Neural crest cell (in vitro differentiated cells): ENCODE measurements around the gene LBX2. TPM values are rescaled to one million over a fixed set of nuclear protein-coding genes. Genes with fewer than 3 reads are reported as not detected.
A peak's percentile ranks its signal among the peaks of the same experiment; 100 is the strongest.

Source experiments
- DNase-seq: peaks from one replicate; pipeline ENCODE4 v3.0.0; 2021; ENCODE audit warnings: low read depth, mixed read lengths, low spot score
- H3K27ac Mint-ChIP-seq: one replicate; pipeline ENCODE4 v1.8.0; 2021; ENCODE audit warnings: mild to moderate bottlenecking, mixed read lengths; ENCODE audit not compliant: unreplicated experiment
- H3K27me3 Mint-ChIP-seq: 2 replicates; pipeline ENCODE4 v1.8.0; 2021; ENCODE audit warnings: low read depth, mild to moderate bottlenecking, mixed read lengths
- H3K36me3 Mint-ChIP-seq: 2 replicates; pipeline ENCODE4 v1.8.0; 2021; ENCODE audit warnings: low read depth, mild to moderate bottlenecking, mixed read lengths
- H3K4me1 Mint-ChIP-seq: 2 replicates; pipeline ENCODE4 v1.8.0; 2021; ENCODE audit warnings: mixed read lengths
- H3K4me3 Mint-ChIP-seq: one replicate; pipeline ENCODE4 v1.8.0; 2021; ENCODE audit warnings: mild to moderate bottlenecking, mixed read lengths
- H3K9me3 Mint-ChIP-seq: 2 replicates; pipeline ENCODE4 v1.8.0; 2021; ENCODE audit warnings: mixed read lengths
- CTCF ChIP-seq: fragments of 200-600 bp; sonication (generic); conservative IDR thresholded peaks from 2 replicates; pipeline ENCODE4 v1.5.0; 2021; ENCODE audit warnings: antibody characterized with exemption, mild to moderate bottlenecking
- total RNA-seq: library from RNA; stranded (reverse); gene quantifications from 2 replicates; pipeline ENCODE4 v1.2.1, GENCODE V29; 2021

The LBX2 gene
- total RNA-seq, 1 donor from 2014 or later: 0.28 TPM

GRCh38 chr2:74457549-74458131, 41.8 kb downstream of the LBX2 start:
- Mint-ChIP-seq H3K36me3 (peaks cover 5% of the 10 kb centered on the region), H3K27ac (peak overlapping the region; percentile 73), H3K4me3 (peak overlapping the region; percentile 94), H3K9me3 (no peaks in the 10 kb centered on the region), H3K4me1 (peaks cover 46% of the 10 kb centered on the region), H3K27me3 (peaks cover 9% of the 10 kb centered on the region)
- TF ChIP-seq CTCF: no peak
- DNase-seq: peak; percentile 47

- no peak for DNase-seq
- Mint-ChIP-seq H3K36me3 (peaks cover 3% of the 10 kb centered on the region), H3K9me3 (no peaks in the 10 kb centered on the region), H3K4me1 (peaks cover 46% of the 10 kb centered on the region), H3K27me3 (peaks cover 9% of the 10 kb centered on the region), H3K27ac (no peak overlapping the region), H3K4me3 (peak overlapping the region; percentile 94)
- TF ChIP-seq CTCF: no peak
These were observed 42.3 kb downstream of the LBX2 start for GRCh38 chr2:74457129-74457548.

GRCh38 chr2:74454654-74455511, 44.5 kb downstream of the LBX2 start, which contains the start of gene INO80B:
TSS of gene INO80B (plus strand) at chr2:74455087. CDS start at chr2:74455117, 30 bp downstream.
- Mint-ChIP-seq H3K9me3 (no peaks in the 10 kb centered on the region), H3K27me3 (peaks cover 11% of the 10 kb centered on the region), H3K36me3 (no peaks in the 10 kb centered on the region), H3K4me1 (peaks cover 44% of the 10 kb centered on the region), H3K27ac (peak within 1 kb of the TSS; percentile 90), H3K4me3 (peak within 1 kb of the TSS; percentile 94)
- peak; percentile 97 for DNase-seq
- TF ChIP-seq CTCF: peak; percentile 11

GRCh38 chr2:74450570-74451190, 48.7 kb downstream of the LBX2 start:
- Mint-ChIP-seq H3K27me3 (peaks cover 12% of the 10 kb centered on the region), H3K36me3 (no peaks in the 10 kb centered on the region), H3K4me3 (peak overlapping the region; percentile 24), H3K9me3 (no peaks in the 10 kb centered on the region), H3K27ac (no peak overlapping the region), H3K4me1 (peaks cover 15% of the 10 kb centered on the region)
- TF ChIP-seq CTCF: no peak
- DNase-seq: no peak

GRCh38 chr2:74448771-74449170, 50.6 kb downstream of the LBX2 start:
- H3K4me3 Mint-ChIP-seq: no peak overlapping the region
- H3K9me3 Mint-ChIP-seq: no peaks in the 10 kb centered on the region
- H3K36me3 Mint-ChIP-seq: no peaks in the 10 kb centered on the region
- DNase-seq: no peak
- H3K27ac Mint-ChIP-seq: no peak overlapping the region
- no peak for TF ChIP-seq CTCF
- H3K27me3 Mint-ChIP-seq: peaks cover 26% of the 10 kb centered on the region
- H3K4me1 Mint-ChIP-seq: no peaks in the 10 kb centered on the region

Other genes with a start within 250 kb of the LBX2 start
- gene SLC4A5, start 156.2 kb downstream of the LBX2 start, total RNA-seq: 1.3 and 3.0 TPM in 2 replicates
- 198 and 202 TPM in 2 replicates for gene DCTN1, start 119.3 kb downstream of the LBX2 start, total RNA-seq
- 7.3 and 7.9 TPM in 2 replicates for gene C2orf81, start 78.0 kb downstream of the LBX2 start, total RNA-seq
- gene WDR54, start 77.9 kb downstream of the LBX2 start, total RNA-seq: 56.9 and 57.8 TPM in 2 replicates
- gene RTKN, start 57.7 kb downstream of the LBX2 start, total RNA-seq: 61.2 and 62.0 TPM in 2 replicates
- 31.3 and 33.1 TPM in 2 replicates for gene INO80B, start 44.5 kb downstream of the LBX2 start, total RNA-seq
- gene WBP1, start 41.2 kb downstream of the LBX2 start, total RNA-seq: 86.7 and 89.7 TPM in 2 replicates
- gene MOGS, start 34.2 kb downstream of the LBX2 start, total RNA-seq: 53.7 and 56.1 TPM in 2 replicates
- gene MRPL53, start 26.9 kb downstream of the LBX2 start, total RNA-seq: 72.4 and 74.6 TPM in 2 replicates
- 34.7 and 35.0 TPM in 2 replicates for gene CCDC142, start 16.6 kb downstream of the LBX2 start, total RNA-seq
- 29.6 and 31.6 TPM in 2 replicates for gene TTC31, start 16.5 kb downstream of the LBX2 start, total RNA-seq
- gene PCGF1, start 8.1 kb upstream of the LBX2 start, total RNA-seq: 25.4 and 30.0 TPM in 2 replicates
- gene TLX2, start 14.8 kb upstream of the LBX2 start, total RNA-seq: not detected in 2 replicates
- 0.49 and 0.77 TPM in 2 replicates for gene DQX1, start 26.6 kb upstream of the LBX2 start, total RNA-seq
- 110 and 113 TPM in 2 replicates for gene AUP1, start 30.1 kb upstream of the LBX2 start, total RNA-seq
- gene HTRA2, start 30.3 kb upstream of the LBX2 start, total RNA-seq: 44.7 and 45.4 TPM in 2 replicates
- 28.3 and 30.2 TPM in 2 replicates for gene LOXL3, start 54.3 kb upstream of the LBX2 start, total RNA-seq
- gene DOK1, start 55.1 kb upstream of the LBX2 start, total RNA-seq: 22.4 TPM in 2 replicates
- 0.45 and 0.77 TPM in 2 replicates for gene M1AP, start 148.7 kb upstream of the LBX2 start, total RNA-seq
- 11.0 and 12.4 TPM in 2 replicates for gene SEMA4F, start 154.6 kb upstream of the LBX2 start, total RNA-seq